H9 (cell line): ENCODE results near the gene DCUN1D5. TPM values are rescaled to one million over a fixed set of nuclear protein-coding genes. Genes with fewer than 3 reads are reported as not detected.

Experiments
- DNase-seq: peaks from one replicate; pipeline ENCODE4 v3.0.0-alpha.2; 2017
- H2AFZ ChIP-seq: one replicate; pipeline ENCODE4 v1.6.1; 2013; ENCODE audit warnings: mild to moderate bottlenecking, low read length, control low read depth, moderate library complexity
- H2AK5ac ChIP-seq: 2 replicates; pipeline ENCODE4 v1.6.1; 2013; ENCODE audit warnings: low read length, control low read depth, mixed read lengths; ENCODE audit not compliant: insufficient read length
- H2BK120ac ChIP-seq: one replicate; pipeline ENCODE4 v1.6.1; 2013; ENCODE audit warnings: low read depth, mild to moderate bottlenecking, low read length, control low read depth, inconsistent platforms; ENCODE audit not compliant: poor library complexity, severe bottlenecking
- H2BK12ac ChIP-seq: 2 replicates; pipeline ENCODE4 v1.6.1; 2013; ENCODE audit warnings: low read length, control low read depth, mixed read lengths, low read depth; ENCODE audit not compliant: insufficient read length
- H2BK15ac ChIP-seq: 2 replicates; pipeline ENCODE4 v1.6.1; 2013; ENCODE audit warnings: low read depth, low read length, control low read depth
- H2BK20ac ChIP-seq: one replicate; pipeline ENCODE4 v1.6.1; 2013; ENCODE audit warnings: low read depth, mild to moderate bottlenecking, low read length, control low read depth, inconsistent platforms; ENCODE audit not compliant: poor library complexity, severe bottlenecking
- H2BK5ac ChIP-seq: 2 replicates; pipeline ENCODE4 v1.6.1; 2013; ENCODE audit warnings: low read length, control low read depth, mixed read lengths; ENCODE audit not compliant: insufficient read length
- H3K14ac ChIP-seq: 2 replicates; pipeline ENCODE4 v1.6.1; 2013; ENCODE audit warnings: low read length, control low read depth; ENCODE audit not compliant: insufficient read depth
- H3K18ac ChIP-seq: 2 replicates; pipeline ENCODE4 v1.6.1; 2013; ENCODE audit warnings: low read depth, mild to moderate bottlenecking, mixed read lengths, low read length, control low read depth; ENCODE audit not compliant: insufficient read length
- H3K23ac ChIP-seq: 2 replicates; pipeline ENCODE4 v1.6.1; 2013; ENCODE audit warnings: low read length, control low read depth, mixed read lengths, low read depth; ENCODE audit not compliant: insufficient read length
- H3K23me2 ChIP-seq: 2 replicates; pipeline ENCODE4 v1.6.1; 2013; ENCODE audit warnings: low read depth, mild to moderate bottlenecking, mixed read lengths, low read length, control low read depth; ENCODE audit not compliant: insufficient read length, poor library complexity, severe bottlenecking
- H3K27ac ChIP-seq: 2 replicates; pipeline ENCODE4 v1.5.1; 2013; ENCODE audit warnings: low read length, control low read depth, mixed read lengths, low read depth; ENCODE audit not compliant: insufficient read length
- H3K27me3 ChIP-seq: 2 replicates; pipeline ENCODE4 v1.6.1; 2013; ENCODE audit warnings: low read length, control low read depth, inconsistent platforms; ENCODE audit not compliant: insufficient read depth
- H3K4ac ChIP-seq: 2 replicates; pipeline ENCODE4 v1.6.1; 2013; ENCODE audit warnings: low read depth, mild to moderate bottlenecking, control low read depth, inconsistent platforms, low read length, moderate library complexity
- H3K4me1 ChIP-seq: 2 replicates; pipeline ENCODE4 v1.6.1; 2013; ENCODE audit warnings: low read length, control low read depth, inconsistent platforms; ENCODE audit not compliant: insufficient read depth
- H3K4me2 ChIP-seq: 2 replicates; pipeline ENCODE4 v1.6.1; 2013; ENCODE audit warnings: low read length, control low read depth, mixed read lengths; ENCODE audit not compliant: insufficient read length, insufficient read depth
- H3K56ac ChIP-seq: 2 replicates; pipeline ENCODE4 v1.6.1; 2013; ENCODE audit warnings: low read depth, mild to moderate bottlenecking, mixed read lengths, low read length, control low read depth; ENCODE audit not compliant: insufficient read length
- H3K79me1 ChIP-seq: 2 replicates; pipeline ENCODE4 v1.6.1; 2013; ENCODE audit warnings: low read depth, mild to moderate bottlenecking, moderate library complexity, low read length, control low read depth, inconsistent platforms; ENCODE audit not compliant: insufficient read depth, poor library complexity, severe bottlenecking
- H3K79me2 ChIP-seq: 2 replicates; pipeline ENCODE4 v1.6.1; 2013; ENCODE audit warnings: low read length, control low read depth, inconsistent platforms; ENCODE audit not compliant: insufficient read depth
- H3K9ac ChIP-seq: 2 replicates; pipeline ENCODE4 v1.6.1; 2013; ENCODE audit warnings: low read length, control low read depth, mixed read lengths; ENCODE audit not compliant: insufficient read length; ENCODE audit errors: extremely low read depth
- H3K9me3 ChIP-seq: one replicate; pipeline ENCODE4 v1.6.1; 2013; ENCODE audit warnings: low read depth, low read length, inconsistent platforms; ENCODE audit not compliant: control insufficient read depth
- H3T11ph ChIP-seq: one replicate; pipeline ENCODE4 v1.6.1; 2013; ENCODE audit warnings: mild to moderate bottlenecking, low read length, control low read depth, inconsistent platforms
- H4K20me1 ChIP-seq: one replicate; pipeline ENCODE4 v1.6.1; 2013; ENCODE audit not compliant: control insufficient read depth, insufficient read length, insufficient read depth
- H4K5ac ChIP-seq: 2 replicates; pipeline ENCODE4 v1.6.1; 2013; ENCODE audit warnings: low read depth, mild to moderate bottlenecking, mixed read lengths, low read length, control low read depth; ENCODE audit not compliant: insufficient read length
- H4K8ac ChIP-seq: replicated peaks from 2 replicates; pipeline ENCODE4 v1.6.1; 2013; ENCODE audit warnings: low read length, control low read depth, mixed read lengths, low read depth; ENCODE audit not compliant: insufficient read length
- H4K91ac ChIP-seq: 2 replicates; pipeline ENCODE4 v1.6.1; 2013; ENCODE audit warnings: low read depth, mild to moderate bottlenecking, moderate library complexity, mixed read lengths, low read length, control low read depth; ENCODE audit not compliant: insufficient read length
- H3K27ac Mint-ChIP-seq, 3 experiments: 2 replicates in 2 of 3; 3 replicates in 1 of 3; pipeline ENCODE4 v1.8.0; 2020 to 2021; ENCODE audit warnings: mixed read lengths in 3 of 3, mild to moderate bottlenecking in 1 of 3, moderate library complexity in 1 of 3
- H3K27me3 Mint-ChIP-seq: 2 replicates; pipeline ENCODE4 v1.8.0; 2021; ENCODE audit warnings: low read depth, mild to moderate bottlenecking, moderate library complexity, mixed read lengths
- H3K36me3 Mint-ChIP-seq, 3 experiments: 2 replicates in 2 of 3; 3 replicates in 1 of 3; pipeline ENCODE4 v1.8.0; 2020 to 2021; ENCODE audit warnings: low read depth in 3 of 3, mixed read lengths in 3 of 3; ENCODE audit not compliant: insufficient read depth in 1 of 3
- H3K4me1 Mint-ChIP-seq, 2 experiments: 2 replicates each; pipeline ENCODE4 v1.8.0; 2020; ENCODE audit warnings: mixed read lengths in 2 of 2
- H3K4me3 Mint-ChIP-seq, 2 experiments: 2 replicates in 1 of 2; 3 replicates in 1 of 2; pipeline ENCODE4 v1.8.0; 2020 to 2021; ENCODE audit warnings: mild to moderate bottlenecking in 2 of 2, mixed read lengths in 2 of 2, moderate library complexity in 1 of 2
- H3K9me3 Mint-ChIP-seq, 2 experiments: 2 replicates in 1 of 2; 3 replicates in 1 of 2; pipeline ENCODE4 v1.8.0; 2020; ENCODE audit warnings: mild to moderate bottlenecking in 2 of 2, mixed read lengths in 2 of 2, moderate library complexity in 1 of 2
- WGBS: extraction: QIAGEN DNeasy Blood & Tissue Kit; methylation state at CpG from one replicate; pipeline ENCODE4 v1.1.7; 2013; ENCODE audit warnings: missing lambda C conversion rate, low lambda C conversion rate, mixed read lengths; ENCODE audit not compliant: insufficient read length; ENCODE audit errors: extremely low coverage; 5-methylcytosine and 5-hydroxymethylcytosine counted together
- total RNA-seq: library from RNA; stranded (reverse); gene quantifications from 2 replicates; pipeline ENCODE4 v1.2.1, GENCODE V29; 2021
- TF ChIP-seq, protein P1 (sequence below): fragments of 200-600 bp; sonication (generic); conservative IDR thresholded peaks from 3 replicates; pipeline ENCODE4 v1.8.0; 2021; ENCODE audit warnings: antibody characterized with exemption, mild to moderate bottlenecking

Gene DCUN1D5
- total RNA-seq, 1 experiment from 2014 or later: 86.7 TPM

DNA sequence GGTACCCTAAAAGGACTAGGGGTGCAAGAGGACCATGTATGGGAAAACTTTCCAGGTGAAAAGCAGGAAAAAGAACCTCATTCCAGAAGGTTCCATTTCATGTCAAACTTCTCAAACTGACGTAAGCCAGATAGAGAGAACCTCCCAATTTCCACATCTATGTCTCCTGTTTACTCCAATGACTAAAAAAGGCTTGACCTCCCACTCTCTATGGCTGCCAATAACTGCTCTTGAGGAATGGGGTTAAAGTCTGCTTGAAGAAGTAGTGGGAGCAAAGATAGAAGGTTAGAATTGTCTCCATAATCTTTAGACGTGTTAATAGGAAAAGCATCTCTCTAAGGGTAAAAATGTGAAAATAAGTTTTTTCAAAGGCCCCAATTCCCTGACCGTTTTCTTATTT lies 38.0 kb downstream of the DCUN1D5 start:
- Histone ChIP-seq H3K27ac (no peak overlapping the region), H4K20me1 (no peaks in the 10 kb centered on the region), H2BK15ac (no peak overlapping the region), H3K4me1 (no peaks in the 10 kb centered on the region), H3K27me3 (no peaks in the 10 kb centered on the region), H3T11ph (no peak overlapping the region), H2AK5ac (no peak overlapping the region), H3K4ac (no peak overlapping the region), H3K4me2 (no peak overlapping the region), H2BK12ac (no peak overlapping the region), H3K79me2 (no peaks in the 10 kb centered on the region), H3K18ac (no peak overlapping the region), H2BK20ac (no peak overlapping the region), H3K56ac (no peak overlapping the region), H3K9ac (no peak overlapping the region), H2BK5ac (no peak overlapping the region), H4K91ac (no peak overlapping the region), H3K23ac (no peak overlapping the region), H3K23me2 (no peaks in the 10 kb centered on the region), H4K8ac (no peak overlapping the region), H3K9me3 (no peaks in the 10 kb centered on the region), H4K5ac (no peak overlapping the region), H3K79me1 (no peaks in the 10 kb centered on the region), H3K14ac (no peak overlapping the region), H2AFZ (no peak overlapping the region), H2BK120ac (no peak overlapping the region)
- Mint-ChIP-seq H3K27ac (no peak overlapping the region), H3K27me3 (no peaks in the 10 kb centered on the region), H3K4me3 (no peak overlapping the region), H3K4me1 (no peaks in the 10 kb centered on the region), H3K36me3 (peaks cover 0 to 6% (median 0%) of the 10 kb centered on the region in 3 experiments; a peak in 3 of 7 replicates), H3K9me3 (no peaks in the 10 kb centered on the region)
- TF ChIP-seq, protein P1, sequence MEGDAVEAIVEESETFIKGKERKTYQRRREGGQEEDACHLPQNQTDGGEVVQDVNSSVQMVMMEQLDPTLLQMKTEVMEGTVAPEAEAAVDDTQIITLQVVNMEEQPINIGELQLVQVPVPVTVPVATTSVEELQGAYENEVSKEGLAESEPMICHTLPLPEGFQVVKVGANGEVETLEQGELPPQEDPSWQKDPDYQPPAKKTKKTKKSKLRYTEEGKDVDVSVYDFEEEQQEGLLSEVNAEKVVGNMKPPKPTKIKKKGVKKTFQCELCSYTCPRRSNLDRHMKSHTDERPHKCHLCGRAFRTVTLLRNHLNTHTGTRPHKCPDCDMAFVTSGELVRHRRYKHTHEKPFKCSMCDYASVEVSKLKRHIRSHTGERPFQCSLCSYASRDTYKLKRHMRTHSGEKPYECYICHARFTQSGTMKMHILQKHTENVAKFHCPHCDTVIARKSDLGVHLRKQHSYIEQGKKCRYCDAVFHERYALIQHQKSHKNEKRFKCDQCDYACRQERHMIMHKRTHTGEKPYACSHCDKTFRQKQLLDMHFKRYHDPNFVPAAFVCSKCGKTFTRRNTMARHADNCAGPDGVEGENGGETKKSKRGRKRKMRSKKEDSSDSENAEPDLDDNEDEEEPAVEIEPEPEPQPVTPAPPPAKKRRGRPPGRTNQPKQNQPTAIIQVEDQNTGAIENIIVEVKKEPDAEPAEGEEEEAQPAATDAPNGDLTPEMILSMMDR: no peak
- DNase-seq: no peak
- WGBS: no CpG with 5 or more reads among the region's 3 CpGs
